ENCODE measurements around the gene GINS1. TPM values are rescaled to one million over a fixed set of nuclear protein-coding genes. Genes with fewer than 3 reads are reported as not detected.
"Not testable (repeated sequence)": the region's sequence is repeated elsewhere in the genome, so short reads cannot be mapped to it uniquely, and the experiment has no call there.

GINS1 gene
- total RNA-seq, 1 donor from 2014 or later = 6.2 TPM

- peaks cover 5% of the 10 kb centered on the region for H3K9me3 Mint-ChIP-seq (ENCODE audit: unreplicated experiment)
- no peak for DNase-seq (ENCODE audit: extremely low spot score, unreplicated experiment)
- peaks cover 5% of the 10 kb centered on the region for H3K27me3 Mint-ChIP-seq (ENCODE audit: unreplicated experiment)
- TF ChIP-seq CTCF (IDR thresholded peaks at IDR 0.05) = no peak
- H3K4me1 Mint-ChIP-seq (ENCODE audit: unreplicated experiment) = no peaks in the 10 kb centered on the region
- no peak overlapping the region for H3K4me3 Mint-ChIP-seq (ENCODE audit: unreplicated experiment)
- H3K36me3 Mint-ChIP-seq (ENCODE audit: unreplicated experiment) = peaks cover 3% of the 10 kb centered on the region
- no peak overlapping the region for H3K27ac Mint-ChIP-seq (ENCODE audit: unreplicated experiment)
Observed at GRCh38 chr20:25397821-25398220, 9.7 kb upstream of the GINS1 start.

- Mint-ChIP-seq H3K4me1 (ENCODE audit: unreplicated experiment) (no peaks in the 10 kb centered on the region), H3K27me3 (ENCODE audit: unreplicated experiment) (peaks cover 5% of the 10 kb centered on the region), H3K27ac (ENCODE audit: unreplicated experiment) (no peak overlapping the region), H3K9me3 (ENCODE audit: unreplicated experiment) (peaks cover 10% of the 10 kb centered on the region), H3K36me3 (ENCODE audit: unreplicated experiment) (peaks cover 3% of the 10 kb centered on the region), H3K4me3 (ENCODE audit: unreplicated experiment) (no peak overlapping the region)
- DNase-seq (ENCODE audit: extremely low spot score, unreplicated experiment) = no peak
- TF ChIP-seq CTCF (IDR thresholded peaks at IDR 0.05) = no peak
Observed at GRCh38 chr20:25398376-25399036, 9.0 kb upstream of the GINS1 start.

- peaks cover 5% of the 10 kb centered on the region for H3K27me3 Mint-ChIP-seq (ENCODE audit: unreplicated experiment)
- no peak overlapping the region for H3K27ac Mint-ChIP-seq (ENCODE audit: unreplicated experiment)
- H3K4me1 Mint-ChIP-seq (ENCODE audit: unreplicated experiment) = no peaks in the 10 kb centered on the region
- TF ChIP-seq CTCF (IDR thresholded peaks at IDR 0.05) = peak; percentile 78
- no peak for DNase-seq (ENCODE audit: extremely low spot score, unreplicated experiment)
- no peak overlapping the region for H3K4me3 Mint-ChIP-seq (ENCODE audit: unreplicated experiment)
- H3K9me3 Mint-ChIP-seq (ENCODE audit: unreplicated experiment) = peaks cover 13% of the 10 kb centered on the region
- peaks cover 3% of the 10 kb centered on the region for H3K36me3 Mint-ChIP-seq (ENCODE audit: unreplicated experiment)
Observed at GRCh38 chr20:25399037-25399430, 8.4 kb upstream of the GINS1 start.

- H3K9me3 Mint-ChIP-seq (ENCODE audit: unreplicated experiment) = peaks cover 17% of the 10 kb centered on the region
- not testable (repeated sequence) for H3K36me3 Mint-ChIP-seq (ENCODE audit: unreplicated experiment); H3K4me3 Mint-ChIP-seq (ENCODE audit: unreplicated experiment); H3K27me3 Mint-ChIP-seq (ENCODE audit: unreplicated experiment); H3K27ac Mint-ChIP-seq (ENCODE audit: unreplicated experiment); H3K4me1 Mint-ChIP-seq (ENCODE audit: unreplicated experiment); DNase-seq (ENCODE audit: extremely low spot score, unreplicated experiment)
Observed at GRCh38 chr20:25400291-25400732, 7.2 kb upstream of the GINS1 start.

- Mint-ChIP-seq H3K4me1 (ENCODE audit: unreplicated experiment) (peaks cover 5% of the 10 kb centered on the region), H3K27me3 (ENCODE audit: unreplicated experiment) (peaks cover 5% of the 10 kb centered on the region), H3K27ac (ENCODE audit: unreplicated experiment) (no peak overlapping the region), H3K36me3 (ENCODE audit: unreplicated experiment) (peaks cover 3% of the 10 kb centered on the region), H3K9me3 (ENCODE audit: unreplicated experiment) (peaks cover 17% of the 10 kb centered on the region), H3K4me3 (ENCODE audit: unreplicated experiment) (no peak overlapping the region)
- TF ChIP-seq CTCF (IDR thresholded peaks at IDR 0.05) = no peak
- DNase-seq (ENCODE audit: extremely low spot score, unreplicated experiment) = no peak
Observed at GRCh38 chr20:25402583-25402982, 4.9 kb upstream of the GINS1 start.

Data from osteocyte (in vitro differentiated cells).